HCT116 (cell line): Measurements from ENCODE around the gene CEMP1.

Source experiments
- CTCF ChIP-seq, 3 experiments: fragments of 200-600 bp in 1 of 3; sonication (generic) in 1 of 3; IDR thresholded peaks in 2 of 3; conservative IDR thresholded peaks in 1 of 3; 2 replicates each; pipeline ENCODE4 v1.5.1; 2012 to 2017; ENCODE audit warnings: low read depth in 2 of 3, low read length in 2 of 3, antibody characterized with exemption in 1 of 3, borderline replicate concordance in 1 of 3, control low read depth in 1 of 3, mild to moderate bottlenecking in 1 of 3, mixed read lengths in 1 of 3, mixed run types in 1 of 3, moderate library complexity in 1 of 3; ENCODE audit not compliant: insufficient read depth in 1 of 3
- EZH2 ChIP-seq: fragments of 200-600 bp; sonication (generic); IDR thresholded peaks from 2 replicates; pipeline ENCODE4 v1.6.1; 2017; ENCODE audit warnings: antibody characterized with exemption, mixed run types
- EZH2phosphoT487 ChIP-seq: fragments of 200-600 bp; IDR thresholded peaks from 2 replicates; pipeline ENCODE4 v1.6.1; 2018; ENCODE audit warnings: antibody characterized with exemption, borderline replicate concordance
- JUND ChIP-seq: IDR thresholded peaks from 2 replicates; pipeline ENCODE4 v1.6.1; 2012
- MAX ChIP-seq: IDR thresholded peaks from 2 replicates; pipeline ENCODE4 v1.6.1; 2012
- POLR2A ChIP-seq: IDR thresholded peaks from 2 replicates; pipeline ENCODE4 v1.7.0; 2011; ENCODE audit warnings: borderline replicate concordance; ENCODE audit not compliant: insufficient read depth, insufficient read length; ENCODE audit errors: extremely low read depth
- POLR2AphosphoS5 ChIP-seq: IDR thresholded peaks from 2 replicates; pipeline ENCODE4 v1.6.1; 2011; ENCODE audit warnings: mild to moderate bottlenecking, low read depth, low read length, moderate library complexity
- RAD21 ChIP-seq: IDR thresholded peaks from 2 replicates; pipeline ENCODE4 v1.6.1; 2012; ENCODE audit warnings: low read depth, mild to moderate bottlenecking
- SP1 ChIP-seq: IDR thresholded peaks from 2 replicates; pipeline ENCODE4 v1.6.1; 2012; ENCODE audit warnings: low read depth
- TCF7L2 ChIP-seq: IDR thresholded peaks from 2 replicates; pipeline ENCODE4 v1.7.0; 2011; ENCODE audit warnings: borderline replicate concordance, inconsistent platforms; ENCODE audit not compliant: insufficient read depth, insufficient read length; ENCODE audit errors: extremely low read depth
- YY1 ChIP-seq: IDR thresholded peaks from 2 replicates; pipeline ENCODE4 v1.6.1; 2011; ENCODE audit warnings: low read length, low read depth, moderate library complexity, mild to moderate bottlenecking; ENCODE audit not compliant: insufficient replicate concordance; ENCODE audit errors: extremely low read depth
- ZNF274 ChIP-seq: fragments of 200-500 bp; sonication (Bioruptor generic); IDR thresholded peaks from 2 replicates; pipeline ENCODE4 v1.6.1; 2014; ENCODE audit warnings: mild to moderate bottlenecking, low read depth, low read length, inconsistent platforms

DNA sequence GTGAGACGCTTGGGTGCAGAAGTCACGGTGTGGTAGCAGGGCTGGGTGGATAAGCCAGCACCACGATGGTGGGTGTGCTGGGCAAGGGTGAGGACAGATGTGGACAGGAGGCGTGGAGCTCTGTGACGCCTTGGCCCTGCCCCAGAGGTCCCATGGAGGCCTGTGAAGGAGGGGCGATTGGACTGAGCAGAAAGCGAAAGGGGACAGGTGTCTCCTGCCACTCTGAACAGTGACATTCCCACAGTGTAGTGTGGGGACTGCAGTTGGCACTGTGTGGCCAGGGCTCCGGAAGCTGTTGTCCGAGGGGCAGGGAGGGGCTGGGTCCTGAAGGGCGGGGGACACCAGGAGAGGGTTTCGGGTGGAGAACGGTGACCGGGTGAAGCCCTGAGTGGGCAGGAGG lies 49.0 kb downstream of the CEMP1 start:
- TF ChIP-seq POLR2A, result no peak
- TF ChIP-seq CTCF (IDR thresholded peaks at IDR 0.05 in 2 of 3, conservative IDR thresholded peaks at IDR 0.05 in 1 of 3; ENCODE audit: borderline replicate concordance in 1 of 3, insufficient read depth in 1 of 3, low read depth in 2 of 3, low read length in 2 of 3), result no peak
- TF ChIP-seq TCF7L2, result no peak
- no peak for TF ChIP-seq RAD21
- TF ChIP-seq JUND, result no peak
- no peak for TF ChIP-seq YY1
- TF ChIP-seq SP1, result no peak
- no peak for TF ChIP-seq EZH2
- TF ChIP-seq MAX, result no peak
- TF ChIP-seq POLR2AphosphoS5, result no peak
- TF ChIP-seq ZNF274, result no peak
- no peak for TF ChIP-seq EZH2phosphoT487
